ENCODE data around the gene ARHGEF28. TPM values are rescaled to one million over a fixed set of nuclear protein-coding genes. Genes with fewer than 3 reads are reported as not detected.

The ARHGEF28 gene
- total RNA-seq, 6 experiments from 2014 or later, result 3.0 to 14.9 (median 6.4) TPM

GRCh38 chr5:73836607-73837006 is 210.6 kb downstream of the ARHGEF28 start:
- Histone ChIP-seq H3K36me3 (no peaks in the 10 kb centered on the region), H3K4me3 (no peak overlapping the region), H3K9me3 (no peaks in the 10 kb centered on the region), H3K27me3 (no peaks in the 10 kb centered on the region), H3K4me1 (peaks cover 0 to 4% (median 0%) of the 10 kb centered on the region in 4 donors), H3K27ac (no peak overlapping the region)
- DNase-seq, result no peak
- no peak for ATAC-seq
- intact Hi-C loops (cut with DNase I), result no loop called here
- TF ChIP-seq CTCF (IDR thresholded peaks at IDR 0.05) (no peak), POLR2A (IDR thresholded peaks at IDR 0.05) (no peak)

GRCh38 chr5:73838901-73839300 is 212.9 kb downstream of the ARHGEF28 start:
- no peaks in the 10 kb centered on the region for H3K27me3 ChIP-seq

GRCh38 chr5:73841641-73842040 is 215.6 kb downstream of the ARHGEF28 start:
- H3K36me3 ChIP-seq, result no peaks in the 10 kb centered on the region
- H3K4me1 ChIP-seq, result peaks cover 0 to 4% (median 0%) of the 10 kb centered on the region in 4 donors
- no peak overlapping the region for H3K27ac ChIP-seq
- H3K9me3 ChIP-seq, result no peaks in the 10 kb centered on the region
- no peaks in the 10 kb centered on the region for H3K27me3 ChIP-seq
- ATAC-seq, result no peak
- TF ChIP-seq POLR2A (IDR thresholded peaks at IDR 0.05) (no peak), CTCF (IDR thresholded peaks at IDR 0.05) (no peak)
- no peak for DNase-seq
- intact Hi-C loops (cut with DNase I), result no loop called here
- no peak overlapping the region for H3K4me3 ChIP-seq

More at GRCh38 chr5:73838901-73839300, 212.9 kb downstream of the ARHGEF28 start:
- TF ChIP-seq POLR2A (IDR thresholded peaks at IDR 0.05) (no peak), CTCF (IDR thresholded peaks at IDR 0.05) (no peak)
- ATAC-seq, result peak; percentile 61 to 89 (median 76)
- 54% methylated on average over 1 of the region's 1 CpG for WGBS (ENCODE audit: insufficient coverage, low coverage, low lambda C conversion rate, missing lambda C conversion rate)
- peak overlapping the region in 1 of 3 donors; percentile 13 for H3K27ac ChIP-seq
- intact Hi-C loops (cut with DNase I), result no loop called here
- DNase-seq, result no peak
- H3K4me3 ChIP-seq, result no peak overlapping the region
- H3K4me1 ChIP-seq, result peaks cover 0 to 4% (median 0%) of the 10 kb centered on the region in 4 donors
- H3K36me3 ChIP-seq, result no peaks in the 10 kb centered on the region
- H3K9me3 ChIP-seq, result no peaks in the 10 kb centered on the region

- TF ChIP-seq POLR2A (IDR thresholded peaks at IDR 0.05) (no peak), CTCF (IDR thresholded peaks at IDR 0.05) (no peak)
- 84% methylated on average over 5 of the region's 5 CpGs for WGBS (ENCODE audit: insufficient coverage, low coverage, low lambda C conversion rate, missing lambda C conversion rate)
- no peak overlapping the region for H3K4me3 ChIP-seq
- no peaks in the 10 kb centered on the region for H3K4me1 ChIP-seq
- intact Hi-C loops (cut with DNase I), result no loop called here
- no peak for ATAC-seq
- H3K27ac ChIP-seq, result no peak overlapping the region
- H3K27me3 ChIP-seq, result no peaks in the 10 kb centered on the region
- no peak for DNase-seq
- H3K9me3 ChIP-seq, result no peaks in the 10 kb centered on the region
- no peaks in the 10 kb centered on the region for H3K36me3 ChIP-seq
These were observed 218.2 kb downstream of the ARHGEF28 start for GRCh38 chr5:73844165-73844564.

Measured in right lobe of liver (tissue), 6 donors.